ENCODE measurements around the gene TMPRSS11D.

DNA sequence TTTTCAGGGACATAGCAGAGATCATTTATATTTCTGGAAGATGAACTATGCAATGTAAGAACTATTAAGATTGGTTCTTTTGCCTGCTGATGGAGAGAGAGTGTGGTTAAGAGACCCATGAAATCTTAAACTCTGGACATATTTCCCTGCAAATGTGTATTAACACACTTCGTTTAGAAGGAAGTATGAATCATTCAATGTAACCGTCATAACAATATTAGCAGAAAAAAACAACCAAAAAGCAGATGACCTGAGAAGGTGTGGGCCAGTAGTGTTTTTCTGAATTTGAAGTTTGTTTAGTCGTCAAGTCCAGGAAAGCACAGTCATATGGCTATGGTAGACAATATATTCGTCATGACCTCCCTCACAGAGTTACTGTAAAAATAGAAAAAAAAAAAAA, 2.5 kb upstream of the TMPRSS11D start:
- TF ChIP-seq, protein P1, sequence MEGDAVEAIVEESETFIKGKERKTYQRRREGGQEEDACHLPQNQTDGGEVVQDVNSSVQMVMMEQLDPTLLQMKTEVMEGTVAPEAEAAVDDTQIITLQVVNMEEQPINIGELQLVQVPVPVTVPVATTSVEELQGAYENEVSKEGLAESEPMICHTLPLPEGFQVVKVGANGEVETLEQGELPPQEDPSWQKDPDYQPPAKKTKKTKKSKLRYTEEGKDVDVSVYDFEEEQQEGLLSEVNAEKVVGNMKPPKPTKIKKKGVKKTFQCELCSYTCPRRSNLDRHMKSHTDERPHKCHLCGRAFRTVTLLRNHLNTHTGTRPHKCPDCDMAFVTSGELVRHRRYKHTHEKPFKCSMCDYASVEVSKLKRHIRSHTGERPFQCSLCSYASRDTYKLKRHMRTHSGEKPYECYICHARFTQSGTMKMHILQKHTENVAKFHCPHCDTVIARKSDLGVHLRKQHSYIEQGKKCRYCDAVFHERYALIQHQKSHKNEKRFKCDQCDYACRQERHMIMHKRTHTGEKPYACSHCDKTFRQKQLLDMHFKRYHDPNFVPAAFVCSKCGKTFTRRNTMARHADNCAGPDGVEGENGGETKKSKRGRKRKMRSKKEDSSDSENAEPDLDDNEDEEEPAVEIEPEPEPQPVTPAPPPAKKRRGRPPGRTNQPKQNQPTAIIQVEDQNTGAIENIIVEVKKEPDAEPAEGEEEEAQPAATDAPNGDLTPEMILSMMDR (IDR thresholded peaks at IDR 0.05): no peak
- TF ChIP-seq EP300 (IDR thresholded peaks at IDR 0.05): no peak

Data from ovary (tissue), 3 donors.